Astrocyte of the spinal cord (primary cell): Measurements from ENCODE around the gene OS9.
A peak's percentile ranks its signal among the peaks of the same experiment; 100 is the strongest.

Experiments used
- DNase-seq: peaks from one replicate; pipeline ENCODE4 v3.0.0; 2011; ENCODE audit warnings: low read depth, low spot score
- H3K4me3 ChIP-seq: 2 replicates; pipeline ENCODE4 v1.5.1; 2011; ENCODE audit warnings: low read depth, mild to moderate bottlenecking, low read length, moderate library complexity
- CTCF ChIP-seq: IDR thresholded peaks from 2 replicates; pipeline ENCODE4 v1.5.1; 2012; ENCODE audit warnings: low read depth, mild to moderate bottlenecking, low read length, inconsistent platforms
- in situ Hi-C: cut with HindIII; loops from 2 replicates; pipeline ENCODE4 v1.10.0; 2017; ENCODE audit warnings: low sequenced_read_pairs

The OS9 gene

GRCh38 chr12:57744777-57745484 lies 51.0 kb downstream of the OS9 start, which contains the start of gene TSPAN31:
Gene TSPAN31, plus strand, starts transcription at chr12:57745039. Its CDS starts 116 bp downstream, at chr12:57745155.
- peak; percentile 98 for DNase-seq
- TF ChIP-seq CTCF = no peak
- in situ Hi-C loops = no loop called here
- peak within 1 kb of the TSS; percentile 95 for H3K4me3 ChIP-seq

- no peak for TF ChIP-seq CTCF
- peak overlapping the region; percentile 95 for H3K4me3 ChIP-seq
- in situ Hi-C loops = no loop called here
- DNase-seq = no peak
Measured at GRCh38 chr12:57745485-57745881, 51.6 kb downstream of the OS9 start.

- in situ Hi-C loops = no loop called here
- no peak for TF ChIP-seq CTCF
- peak overlapping the region; percentile 95 for H3K4me3 ChIP-seq
- DNase-seq = no peak
Measured at GRCh38 chr12:57746025-57746424, 52.1 kb downstream of the OS9 start.

GRCh38 chr12:57749061-57749460 lies 55.1 kb downstream of the OS9 start:
- in situ Hi-C loops = no loop called here
- DNase-seq = no peak
- TF ChIP-seq CTCF = no peak
- no peak overlapping the region for H3K4me3 ChIP-seq

GRCh38 chr12:57750561-57751431 lies 56.9 kb downstream of the OS9 start:
- no peak for TF ChIP-seq CTCF
- H3K4me3 ChIP-seq = peak overlapping the region; percentile 94
- no peak for DNase-seq
- in situ Hi-C loops = no loop called here

- in situ Hi-C loops = no loop called here
Measured at GRCh38 chr12:57751432-57751787, 57.5 kb downstream of the OS9 start.

More at GRCh38 chr12:57751432-57751787, 57.5 kb downstream of the OS9 start:
- peak overlapping the region; percentile 94 for H3K4me3 ChIP-seq
- TF ChIP-seq CTCF = no peak
- no peak for DNase-seq
